ENCODE measurements around the gene LRRTM1.
A peak's percentile ranks its signal among the peaks of the same experiment; 100 is the strongest.

Gene LRRTM1, protein sequence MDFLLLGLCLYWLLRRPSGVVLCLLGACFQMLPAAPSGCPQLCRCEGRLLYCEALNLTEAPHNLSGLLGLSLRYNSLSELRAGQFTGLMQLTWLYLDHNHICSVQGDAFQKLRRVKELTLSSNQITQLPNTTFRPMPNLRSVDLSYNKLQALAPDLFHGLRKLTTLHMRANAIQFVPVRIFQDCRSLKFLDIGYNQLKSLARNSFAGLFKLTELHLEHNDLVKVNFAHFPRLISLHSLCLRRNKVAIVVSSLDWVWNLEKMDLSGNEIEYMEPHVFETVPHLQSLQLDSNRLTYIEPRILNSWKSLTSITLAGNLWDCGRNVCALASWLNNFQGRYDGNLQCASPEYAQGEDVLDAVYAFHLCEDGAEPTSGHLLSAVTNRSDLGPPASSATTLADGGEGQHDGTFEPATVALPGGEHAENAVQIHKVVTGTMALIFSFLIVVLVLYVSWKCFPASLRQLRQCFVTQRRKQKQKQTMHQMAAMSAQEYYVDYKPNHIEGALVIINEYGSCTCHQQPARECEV

DNA sequence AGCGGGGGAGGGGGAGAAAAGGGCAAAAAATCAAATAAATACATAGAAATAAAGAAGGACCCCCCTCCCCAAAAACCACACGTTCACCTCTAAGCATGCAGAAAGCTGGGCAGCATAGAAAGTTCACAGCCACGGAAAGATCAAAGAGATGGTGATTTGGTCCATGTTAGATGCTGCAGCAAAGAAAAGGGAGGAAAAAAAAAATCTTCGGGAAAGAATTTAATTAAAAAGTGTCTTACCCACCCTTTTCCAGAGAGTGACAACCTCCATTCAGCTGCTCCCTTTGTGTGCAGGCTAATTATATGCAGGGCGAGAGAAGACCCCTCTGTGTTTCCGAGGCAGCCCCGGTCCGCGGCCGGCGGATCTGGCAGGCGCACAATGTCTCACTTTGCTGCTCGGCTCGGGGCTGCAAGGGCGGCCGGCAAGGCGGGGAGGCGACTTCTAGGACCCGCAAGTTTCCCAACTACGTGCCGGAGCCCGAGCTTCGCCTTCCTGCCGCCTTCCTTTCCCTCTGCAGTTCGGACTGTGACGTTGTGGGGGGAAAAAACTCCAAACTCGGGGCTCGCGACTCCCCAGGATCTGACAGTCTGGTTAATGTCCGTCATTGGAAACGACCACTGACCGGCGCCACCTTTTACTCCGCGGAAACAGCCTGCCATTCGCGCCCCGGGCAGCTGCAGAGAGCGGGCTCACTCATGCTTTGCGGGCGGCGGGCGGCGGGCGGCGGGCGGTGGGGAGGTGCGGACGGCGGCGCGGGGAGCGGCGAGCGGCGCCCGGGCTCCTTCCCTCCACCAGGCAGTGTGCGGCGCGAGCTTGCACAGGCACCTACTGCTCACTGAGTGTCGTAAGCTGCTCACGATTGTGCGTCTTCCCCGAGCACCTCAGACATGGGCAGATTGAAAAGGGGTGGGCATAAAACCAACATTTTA, at the start of gene LRRTM1:
Gene LRRTM1, minus strand, starts transcription at position 844 of the 929 bp plus-strand sequence. CDS start 933 bp downstream, outside the sequence.
- Histone ChIP-seq H3K27ac (ENCODE audit: low read depth, low read length) (no peak within 1 kb of the TSS), H3K4me1 (ENCODE audit: control insufficient read depth, insufficient read depth, low read length) (peaks cover 4% of the 10 kb centered on the region), H3K9ac (ENCODE audit: low read length) (no peak within 1 kb of the TSS), H3K27me3 (ENCODE audit: control insufficient read depth, insufficient read depth, low read length) (peaks cover 9% of the 10 kb centered on the region), H3K36me3 (ENCODE audit: control insufficient read depth, insufficient read depth, low read length) (no peaks in the 10 kb centered on the region), H3K4me3 (ENCODE audit: low read length) (peak within 1 kb of the TSS; percentile 62)

DNA sequence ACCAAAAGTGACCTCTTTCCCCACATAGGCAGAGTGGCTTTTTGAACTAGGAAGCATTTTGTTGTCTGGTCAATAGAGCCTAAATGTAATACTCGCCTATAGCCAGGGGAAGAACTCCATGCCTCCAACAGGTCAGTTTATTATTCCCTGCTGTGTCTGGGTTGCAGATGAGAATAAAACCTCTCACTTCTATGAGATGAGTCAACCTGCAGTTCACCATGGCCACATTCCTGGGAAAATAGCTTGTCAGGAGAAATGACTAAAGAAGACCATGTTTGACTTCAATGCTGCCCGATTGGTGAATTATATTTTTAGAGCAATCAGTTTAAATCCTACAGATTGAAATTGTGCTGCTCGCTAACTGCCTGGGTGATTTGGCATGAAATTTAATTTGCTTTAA, 46.7 kb upstream of the LRRTM1 start:
- Histone ChIP-seq H3K4me1 (ENCODE audit: control insufficient read depth, insufficient read depth, low read length) (no peaks in the 10 kb centered on the region), H3K27ac (ENCODE audit: low read depth, low read length) (no peak overlapping the region), H3K36me3 (ENCODE audit: control insufficient read depth, insufficient read depth, low read length) (no peaks in the 10 kb centered on the region), H3K4me3 (ENCODE audit: low read length) (no peak overlapping the region), H3K9ac (ENCODE audit: low read length) (no peak overlapping the region), H3K27me3 (ENCODE audit: control insufficient read depth, insufficient read depth, low read length) (no peaks in the 10 kb centered on the region)

DNA sequence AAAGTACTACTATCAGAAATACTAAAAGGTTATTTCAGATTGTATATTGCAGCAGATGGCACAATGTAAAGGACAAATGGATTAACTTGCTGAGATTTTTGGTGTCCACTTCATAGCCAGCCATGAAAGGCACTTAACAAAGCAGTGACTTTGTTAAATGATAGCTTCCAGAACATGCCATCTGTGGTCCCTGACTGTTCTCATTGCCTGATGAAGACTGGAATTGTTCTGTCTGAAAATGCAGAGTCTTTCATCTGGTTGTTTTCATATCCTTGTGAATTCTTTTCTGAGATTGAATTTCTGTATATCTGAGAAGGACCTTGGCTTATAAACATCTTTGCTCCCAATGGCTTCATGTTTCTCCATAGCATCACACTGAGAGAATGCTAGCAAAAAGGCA, 44.4 kb upstream of the LRRTM1 start:
- Histone ChIP-seq H3K4me1 (ENCODE audit: control insufficient read depth, insufficient read depth, low read length) (no peaks in the 10 kb centered on the region), H3K27ac (ENCODE audit: low read depth, low read length) (no peak overlapping the region), H3K4me3 (ENCODE audit: low read length) (no peak overlapping the region), H3K36me3 (ENCODE audit: control insufficient read depth, insufficient read depth, low read length) (no peaks in the 10 kb centered on the region), H3K9ac (ENCODE audit: low read length) (no peak overlapping the region), H3K27me3 (ENCODE audit: control insufficient read depth, insufficient read depth, low read length) (no peaks in the 10 kb centered on the region)

DNA sequence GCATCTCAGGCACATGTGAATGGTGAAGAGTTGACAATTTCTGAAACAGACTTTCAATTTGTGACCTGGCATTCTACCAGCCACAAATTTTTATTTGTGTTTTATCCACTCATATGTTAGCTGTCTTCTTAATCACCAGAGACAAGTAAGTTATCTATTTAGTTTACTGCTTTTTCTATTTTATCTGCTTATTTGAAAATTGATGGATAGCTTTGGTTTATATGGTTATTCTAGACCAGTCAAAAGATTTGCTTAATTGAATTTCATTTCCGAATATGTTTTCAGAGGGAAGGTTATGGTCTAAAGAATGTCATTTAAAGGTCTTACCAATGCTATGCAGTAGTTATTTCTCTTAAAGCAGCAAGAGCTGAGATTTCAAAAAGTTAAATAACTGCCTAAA, 43.5 kb upstream of the LRRTM1 start:
- Histone ChIP-seq H3K4me3 (ENCODE audit: low read length) (no peak overlapping the region), H3K27me3 (ENCODE audit: control insufficient read depth, insufficient read depth, low read length) (no peaks in the 10 kb centered on the region), H3K36me3 (ENCODE audit: control insufficient read depth, insufficient read depth, low read length) (no peaks in the 10 kb centered on the region), H3K27ac (ENCODE audit: low read depth, low read length) (no peak overlapping the region), H3K4me1 (ENCODE audit: control insufficient read depth, insufficient read depth, low read length) (no peaks in the 10 kb centered on the region), H3K9ac (ENCODE audit: low read length) (no peak overlapping the region)

DNA sequence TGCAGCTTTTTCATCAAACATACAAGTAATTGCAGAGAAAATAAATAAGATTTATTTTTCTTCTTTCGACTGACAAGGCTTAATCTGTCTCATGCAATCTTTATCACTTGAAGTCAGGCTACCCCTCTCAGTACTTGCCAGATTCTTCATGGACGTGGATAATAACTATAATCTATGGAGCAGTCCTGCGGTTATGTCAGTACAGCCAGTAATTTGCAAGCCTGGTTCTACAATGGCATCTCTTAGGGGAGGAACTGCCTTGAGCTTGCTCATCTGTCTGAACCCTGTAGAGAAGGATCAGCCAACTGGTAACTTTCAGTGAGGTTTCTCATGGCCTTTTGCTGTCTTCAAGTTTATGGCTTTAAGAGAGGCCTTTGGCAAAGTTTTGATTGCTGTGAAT, 35.5 kb upstream of the LRRTM1 start:
- Histone ChIP-seq H3K27me3 (ENCODE audit: control insufficient read depth, insufficient read depth, low read length) (no peaks in the 10 kb centered on the region), H3K36me3 (ENCODE audit: control insufficient read depth, insufficient read depth, low read length) (no peaks in the 10 kb centered on the region), H3K4me1 (ENCODE audit: control insufficient read depth, insufficient read depth, low read length) (no peaks in the 10 kb centered on the region), H3K27ac (ENCODE audit: low read depth, low read length) (no peak overlapping the region), H3K9ac (ENCODE audit: low read length) (no peak overlapping the region), H3K4me3 (ENCODE audit: low read length) (no peak overlapping the region)

DNA sequence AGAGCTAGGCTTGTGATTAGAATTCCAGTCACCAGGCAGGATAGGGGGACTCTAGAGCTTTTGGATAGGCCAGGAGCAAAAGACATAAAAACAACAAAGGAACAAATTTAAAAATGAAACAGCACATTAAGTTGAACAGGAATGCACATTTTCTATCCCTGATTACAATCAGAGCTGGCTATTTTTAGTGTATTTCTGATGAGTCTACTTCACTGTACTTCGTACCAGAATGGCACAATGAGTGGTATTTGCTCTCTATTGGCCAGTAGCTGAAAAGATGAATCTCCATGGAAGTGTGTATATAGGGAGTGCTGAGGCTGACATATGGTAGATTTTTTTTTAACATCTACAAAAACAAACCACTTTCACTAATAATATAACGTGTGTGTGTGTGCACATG, 34.2 kb upstream of the LRRTM1 start:
- Histone ChIP-seq H3K4me1 (ENCODE audit: control insufficient read depth, insufficient read depth, low read length) (no peaks in the 10 kb centered on the region), H3K9ac (ENCODE audit: low read length) (no peak overlapping the region), H3K36me3 (ENCODE audit: control insufficient read depth, insufficient read depth, low read length) (no peaks in the 10 kb centered on the region), H3K27me3 (ENCODE audit: control insufficient read depth, insufficient read depth, low read length) (no peaks in the 10 kb centered on the region), H3K4me3 (ENCODE audit: low read length) (no peak overlapping the region), H3K27ac (ENCODE audit: low read depth, low read length) (no peak overlapping the region)

DNA sequence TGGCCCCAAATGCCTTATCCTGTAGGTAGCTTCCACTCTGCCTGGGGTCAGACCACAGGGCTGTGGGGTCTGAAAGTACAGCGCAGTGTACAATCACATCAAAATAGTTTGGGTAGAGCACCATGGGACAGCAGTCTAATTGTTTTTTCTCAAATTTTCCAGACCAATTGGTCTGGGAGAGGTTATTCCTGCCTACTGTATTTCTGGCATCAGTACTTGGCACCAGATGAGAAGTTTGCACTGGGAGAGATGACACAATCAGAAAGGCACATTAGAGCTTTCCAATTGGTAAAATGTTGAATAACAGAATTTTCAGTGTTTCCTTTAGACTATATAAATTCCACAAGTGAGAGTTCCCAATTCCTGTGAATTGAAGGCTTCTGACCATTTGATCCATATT, 30.9 kb upstream of the LRRTM1 start:
- Histone ChIP-seq H3K27ac (ENCODE audit: low read depth, low read length) (no peak overlapping the region), H3K4me3 (ENCODE audit: low read length) (no peak overlapping the region), H3K4me1 (ENCODE audit: control insufficient read depth, insufficient read depth, low read length) (no peaks in the 10 kb centered on the region), H3K27me3 (ENCODE audit: control insufficient read depth, insufficient read depth, low read length) (no peaks in the 10 kb centered on the region), H3K9ac (ENCODE audit: low read length) (no peak overlapping the region), H3K36me3 (ENCODE audit: control insufficient read depth, insufficient read depth, low read length) (no peaks in the 10 kb centered on the region)

DNA sequence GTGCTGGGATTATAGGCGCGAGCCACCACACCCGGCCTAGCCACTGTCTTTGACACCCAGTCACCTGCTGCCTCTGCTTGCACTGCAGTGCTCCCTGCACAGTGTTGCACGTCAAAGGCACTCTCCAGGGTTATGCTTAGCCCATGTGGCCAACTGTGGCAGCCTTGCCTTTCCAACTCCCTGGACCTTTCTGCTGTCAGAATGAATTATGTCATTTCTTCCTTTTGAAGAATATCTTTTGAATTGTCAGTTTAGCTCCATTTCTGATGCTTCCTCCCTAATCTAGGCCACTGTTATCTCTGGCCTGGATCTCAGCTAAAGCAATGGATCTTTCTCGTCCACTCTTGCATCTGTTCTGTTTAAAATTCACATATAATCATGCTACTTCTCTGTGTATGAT, 29.3 kb upstream of the LRRTM1 start:
- Histone ChIP-seq H3K27ac (ENCODE audit: low read depth, low read length) (no peak overlapping the region), H3K4me1 (ENCODE audit: control insufficient read depth, insufficient read depth, low read length) (no peaks in the 10 kb centered on the region), H3K9ac (ENCODE audit: low read length) (no peak overlapping the region), H3K36me3 (ENCODE audit: control insufficient read depth, insufficient read depth, low read length) (no peaks in the 10 kb centered on the region), H3K4me3 (ENCODE audit: low read length) (no peak overlapping the region), H3K27me3 (ENCODE audit: control insufficient read depth, insufficient read depth, low read length) (no peaks in the 10 kb centered on the region)

DNA sequence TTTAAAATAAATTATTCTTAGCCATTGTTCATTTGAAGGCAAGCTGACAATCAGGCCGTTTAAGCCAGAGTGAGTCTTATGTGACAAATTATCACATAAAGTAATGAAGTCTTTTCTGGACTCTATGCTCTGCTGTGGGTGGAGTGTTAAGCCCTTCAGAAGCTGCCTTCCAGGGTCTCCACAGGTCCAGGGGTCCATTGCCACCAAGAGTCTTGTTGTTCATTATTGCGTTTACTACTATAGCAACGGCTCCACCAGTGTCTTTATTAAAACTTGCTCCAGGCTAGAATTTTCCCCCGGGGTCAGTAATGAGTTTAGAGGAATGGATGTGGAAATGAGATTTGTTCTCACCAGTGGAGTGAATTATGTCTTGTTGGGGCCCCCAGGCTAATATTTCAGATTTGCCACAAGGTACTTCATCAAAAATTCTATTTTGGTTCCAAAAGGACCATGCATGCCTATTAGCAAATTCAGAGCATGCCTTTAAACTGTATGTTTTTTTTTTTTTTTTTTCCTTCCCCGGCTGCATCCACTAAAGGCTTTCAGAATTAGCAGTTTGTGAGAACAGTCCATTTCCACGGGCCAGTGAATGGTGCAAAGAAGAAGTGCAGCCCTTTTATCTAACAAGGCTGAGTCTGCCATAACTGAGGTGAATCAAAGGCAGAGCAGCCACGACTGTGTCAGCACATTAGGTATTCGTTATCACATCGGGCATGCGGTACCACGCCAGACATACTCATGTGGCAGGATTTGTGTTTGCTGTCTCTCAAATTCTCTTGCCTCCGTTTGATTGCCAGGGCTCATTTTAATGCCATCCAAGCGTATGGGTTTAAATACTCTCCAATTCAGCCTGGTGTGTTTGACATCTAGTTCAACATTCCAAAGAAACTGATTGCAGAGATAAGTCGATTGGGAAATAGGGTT, 26.2 kb upstream of the LRRTM1 start:
- H3K9ac ChIP-seq (ENCODE audit: low read length): no peak overlapping the region
- no peak overlapping the region for H3K27ac ChIP-seq (ENCODE audit: low read depth, low read length)
- H3K27me3 ChIP-seq (ENCODE audit: control insufficient read depth, insufficient read depth, low read length): no peaks in the 10 kb centered on the region
- H3K4me1 ChIP-seq (ENCODE audit: control insufficient read depth, insufficient read depth, low read length): no peaks in the 10 kb centered on the region
- no peak overlapping the region for H3K4me3 ChIP-seq (ENCODE audit: low read length)
- H3K36me3 ChIP-seq (ENCODE audit: control insufficient read depth, insufficient read depth, low read length): no peaks in the 10 kb centered on the region

DNA sequence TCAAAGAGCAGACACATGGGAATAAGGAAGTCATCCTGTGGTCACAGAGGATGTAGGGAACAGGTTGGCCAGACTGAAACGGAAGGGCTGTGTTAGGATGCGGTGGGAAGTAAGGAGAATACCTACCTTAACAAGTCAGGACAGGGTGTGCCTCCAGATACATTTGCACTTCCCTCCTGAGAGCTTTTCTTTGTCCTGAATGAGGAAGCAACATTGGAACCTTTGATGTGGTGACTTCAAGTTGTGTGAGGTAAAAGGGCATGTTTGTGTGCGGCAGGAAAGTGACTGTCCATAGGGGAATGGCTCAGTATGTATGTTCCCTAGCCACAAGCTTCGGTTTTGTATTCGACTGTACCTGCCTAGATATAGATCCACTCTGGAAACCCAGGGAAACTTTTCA, 24.9 kb upstream of the LRRTM1 start:
- H3K27me3 ChIP-seq (ENCODE audit: control insufficient read depth, insufficient read depth, low read length): no peaks in the 10 kb centered on the region

DNA sequence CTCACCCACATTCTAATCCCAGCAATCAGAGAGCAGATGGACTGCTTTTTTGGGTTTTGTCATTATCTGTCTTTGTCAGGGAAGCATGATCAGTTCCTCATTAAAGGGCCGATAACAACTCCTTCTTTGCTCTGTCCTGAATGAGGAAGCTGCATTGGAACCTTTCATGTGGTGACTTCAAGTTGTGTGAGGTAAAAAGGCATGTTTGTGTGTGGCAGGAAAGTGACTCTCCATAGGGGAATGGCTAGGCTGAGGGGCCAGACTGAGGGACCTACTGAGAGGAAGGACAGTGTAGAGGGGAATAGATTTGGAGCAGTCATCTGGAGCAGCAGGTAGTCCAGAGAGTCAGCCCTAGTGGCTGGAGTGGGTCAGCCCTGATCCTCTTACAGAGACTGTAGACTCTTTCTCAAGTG, 23.6 kb upstream of the LRRTM1 start:
- Histone ChIP-seq H3K9ac (ENCODE audit: low read length) (no peak overlapping the region), H3K27ac (ENCODE audit: low read depth, low read length) (no peak overlapping the region), H3K4me3 (ENCODE audit: low read length) (no peak overlapping the region), H3K27me3 (ENCODE audit: control insufficient read depth, insufficient read depth, low read length) (no peaks in the 10 kb centered on the region), H3K4me1 (ENCODE audit: control insufficient read depth, insufficient read depth, low read length) (no peaks in the 10 kb centered on the region), H3K36me3 (ENCODE audit: control insufficient read depth, insufficient read depth, low read length) (no peaks in the 10 kb centered on the region)

More for the DNA sequence above, 24.9 kb upstream of the LRRTM1 start:
- Histone ChIP-seq H3K4me3 (ENCODE audit: low read length) (no peak overlapping the region), H3K36me3 (ENCODE audit: control insufficient read depth, insufficient read depth, low read length) (no peaks in the 10 kb centered on the region), H3K9ac (ENCODE audit: low read length) (no peak overlapping the region), H3K4me1 (ENCODE audit: control insufficient read depth, insufficient read depth, low read length) (no peaks in the 10 kb centered on the region), H3K27ac (ENCODE audit: low read depth, low read length) (no peak overlapping the region)

DNA sequence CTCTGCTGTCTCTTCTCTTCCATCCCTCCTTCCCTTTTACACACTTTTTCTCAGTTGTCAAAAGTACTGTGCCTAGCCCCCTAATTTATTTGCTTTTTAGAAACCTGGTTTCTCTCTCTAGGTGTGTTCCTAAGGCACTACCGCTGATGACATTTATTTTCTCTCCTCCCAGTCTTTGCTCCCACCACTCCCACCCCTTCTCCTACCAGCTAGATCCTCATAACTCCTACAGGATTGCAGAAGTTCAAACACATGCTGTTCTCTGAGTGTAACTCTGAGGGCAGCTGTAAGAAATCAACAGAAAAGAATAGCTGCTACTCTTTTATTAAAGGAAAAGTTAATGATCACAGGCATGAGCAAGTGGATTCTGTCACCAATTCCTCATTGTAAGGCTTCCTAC, 22.3 kb upstream of the LRRTM1 start:
- H3K9ac ChIP-seq (ENCODE audit: low read length): no peak overlapping the region
- H3K27ac ChIP-seq (ENCODE audit: low read depth, low read length): no peak overlapping the region
- no peaks in the 10 kb centered on the region for H3K27me3 ChIP-seq (ENCODE audit: control insufficient read depth, insufficient read depth, low read length)
- no peaks in the 10 kb centered on the region for H3K4me1 ChIP-seq (ENCODE audit: control insufficient read depth, insufficient read depth, low read length)
- no peak overlapping the region for H3K4me3 ChIP-seq (ENCODE audit: low read length)
- no peaks in the 10 kb centered on the region for H3K36me3 ChIP-seq (ENCODE audit: control insufficient read depth, insufficient read depth, low read length)
